Activated CD8-positive, alpha-beta memory T cell treated with anti-CD3 and anti-CD28 coated beads, Interleukin-2, amount 50 U/mL, for 4 hours (primary cell): Measurements from ENCODE around the gene JOSD2.

Source experiments
- DNase-seq: peaks from one replicate; pipeline ENCODE4 v3.0.0-alpha.2; 2020

Gene JOSD2

GRCh38 chr19:50493171-50493570 is 17.8 kb downstream of the JOSD2 start:
- no peak for DNase-seq

- no peak for DNase-seq
Observed at GRCh38 chr19:50492303-50493052, 18.5 kb downstream of the JOSD2 start.

GRCh38 chr19:50490991-50491472 is 20.0 kb downstream of the JOSD2 start:
- no peak for DNase-seq

- no peak for DNase-seq
Observed at GRCh38 chr19:50490411-50490811, 20.6 kb downstream of the JOSD2 start.

GRCh38 chr19:50489461-50490011 is 21.5 kb downstream of the JOSD2 start:
- DNase-seq = no peak

GRCh38 chr19:50488389-50489194 is 22.4 kb downstream of the JOSD2 start:
- no peak for DNase-seq

GRCh38 chr19:50486823-50487515 is 24.0 kb downstream of the JOSD2 start:
- DNase-seq = no peak

GRCh38 chr19:50485284-50485955 is 25.6 kb downstream of the JOSD2 start:
- no peak for DNase-seq

GRCh38 chr19:50482916-50483315 is 28.1 kb downstream of the JOSD2 start:
- no peak for DNase-seq

- no peak for DNase-seq
Observed at GRCh38 chr19:50482271-50482855, 28.6 kb downstream of the JOSD2 start.

- DNase-seq = no peak
Observed at GRCh38 chr19:50481351-50482149, 29.4 kb downstream of the JOSD2 start.

GRCh38 chr19:50480281-50481111 is 30.5 kb downstream of the JOSD2 start:
- no peak for DNase-seq

- no peak for DNase-seq
Observed at GRCh38 chr19:50479761-50480251, 31.2 kb downstream of the JOSD2 start.

GRCh38 chr19:50478901-50479715 is 31.9 kb downstream of the JOSD2 start:
- DNase-seq = no peak

GRCh38 chr19:50477751-50478515 is 33.1 kb downstream of the JOSD2 start:
- DNase-seq = no peak

- no peak for DNase-seq
Observed at GRCh38 chr19:50476907-50477238, 34.1 kb downstream of the JOSD2 start.

- peak; percentile 90 for DNase-seq
Observed at GRCh38 chr19:50476224-50476906, 34.6 kb downstream of the JOSD2 start, which contains the start of the genes EMC10 and GARIN5A. TSS of gene EMC10 (plus strand) at chr19:50476507. CDS start at chr19:50476545, 38 bp downstream. TSS of gene GARIN5A (minus strand) at chr19:50476848. CDS start at chr19:50476388, 460 bp downstream.
